GM19193 (cell line): ENCODE measurements around the gene UBTF.

Source experiments
- POLR2A ChIP-seq: IDR thresholded peaks from 4 replicates; pipeline ENCODE4 v1.6.1; 2011; ENCODE audit not compliant: insufficient read depth, insufficient read length; ENCODE audit errors: extremely low read depth

UBTF gene

GRCh38 chr17:44219616-44220212 is at the start of gene UBTF:
Gene UBTF (minus strand): TSS chr17:44219675. CDS start chr17:44218229, 1,446 bp downstream.
- no peak for TF ChIP-seq POLR2A

GRCh38 chr17:44268709-44269534 is 49.4 kb upstream of the UBTF start:
- TF ChIP-seq POLR2A: no peak

GRCh38 chr17:44267818-44268490 is 48.5 kb upstream of the UBTF start, which contains the start of gene SLC4A1:
Gene SLC4A1 (minus strand): TSS chr17:44268135. CDS start chr17:44262866, 5,269 bp downstream.
- no peak for TF ChIP-seq POLR2A

GRCh38 chr17:44267165-44267455 is 47.6 kb upstream of the UBTF start:
- TF ChIP-seq POLR2A: no peak

- no peak for TF ChIP-seq POLR2A
These were observed 47.1 kb upstream of the UBTF start for GRCh38 chr17:44266402-44267164.

- no peak for TF ChIP-seq POLR2A
These were observed 43.9 kb upstream of the UBTF start for GRCh38 chr17:44263345-44263902.

GRCh38 chr17:44262654-44263225 is 43.3 kb upstream of the UBTF start:
- no peak for TF ChIP-seq POLR2A

GRCh38 chr17:44260296-44260695 is 40.8 kb upstream of the UBTF start:
- no peak for TF ChIP-seq POLR2A

- no peak for TF ChIP-seq POLR2A
These were observed 39.4 kb upstream of the UBTF start for GRCh38 chr17:44258811-44259351.

- no peak for TF ChIP-seq POLR2A
These were observed 38.6 kb upstream of the UBTF start for GRCh38 chr17:44257815-44258760.

- TF ChIP-seq POLR2A: no peak
These were observed 37.2 kb upstream of the UBTF start for GRCh38 chr17:44256671-44257070.

GRCh38 chr17:44255915-44256314 is 36.4 kb upstream of the UBTF start:
- no peak for TF ChIP-seq POLR2A

- TF ChIP-seq POLR2A: no peak
These were observed 35.1 kb upstream of the UBTF start for GRCh38 chr17:44254361-44255095.

GRCh38 chr17:44253006-44253405 is 33.5 kb upstream of the UBTF start:
- TF ChIP-seq POLR2A: no peak
